A673 (cell line): ENCODE data around the gene ZFYVE1. TPM values are rescaled to one million over a fixed set of nuclear protein-coding genes. Genes with fewer than 3 reads are reported as not detected.

Source experiments
- BruUV-seq: library from RNA; stranded (reverse); fragments of 400-500 nt; replicated peaks from 2 replicates; lab custom pipeline; 2021; lab: Mats Ljungman, UMichigan
- CTCF ChIA-PET: fragments of 300-600 bp; sonication (Branson Sonifier 250); formaldehyde crosslinking; loops from one replicate; lab custom pipeline; 2022; ENCODE audit warnings: antibody characterized with exemption; lab: Charles Lee
- POLR2A ChIA-PET: fragments of 300-600 bp; sonication (Branson Sonifier 250); formaldehyde crosslinking; loops from one replicate; lab custom pipeline; 2022; ENCODE audit warnings: antibody characterized with exemption; ENCODE audit not compliant: low non-redundant PET; lab: Charles Lee
- DNase-seq: peaks from one replicate; pipeline ENCODE4 v3.0.0-alpha.2; 2015; ENCODE audit warnings: low spot score
- H3K27ac ChIP-seq: fragments of 200-600 bp; sonication (generic); 2 replicates; pipeline ENCODE4 v1.5.1; 2016; ENCODE audit warnings: mixed run types, low read depth, mild to moderate bottlenecking, mixed read lengths, antibody characterized with exemption, low read length; ENCODE audit not compliant: poor library complexity, severe bottlenecking
- H3K27me3 ChIP-seq: fragments of 200-600 bp; sonication (generic); replicated peaks from 2 replicates; pipeline ENCODE4 v1.6.1; 2017; ENCODE audit warnings: mixed run types, low read depth, mild to moderate bottlenecking, mixed read lengths, antibody characterized with exemption, low read length; ENCODE audit not compliant: insufficient read depth, poor library complexity
- H3K36me3 ChIP-seq: fragments of 200-600 bp; sonication (generic); 2 replicates; pipeline ENCODE4 v1.6.1; 2016; ENCODE audit warnings: mixed run types, mild to moderate bottlenecking, mixed read lengths, antibody characterized with exemption, low read length; ENCODE audit not compliant: insufficient read depth, poor library complexity, severe bottlenecking
- H3K4me1 ChIP-seq: fragments of 200-600 bp; sonication (generic); 2 replicates; pipeline ENCODE4 v1.6.1; 2017; ENCODE audit warnings: mixed run types, mild to moderate bottlenecking, mixed read lengths, antibody characterized with exemption, low read length; ENCODE audit not compliant: insufficient read depth, poor library complexity, severe bottlenecking
- H3K4me3 ChIP-seq: fragments of 200-600 bp; sonication (generic); 2 replicates; pipeline ENCODE4 v1.5.1; 2016; ENCODE audit warnings: low read depth, mixed run types, mild to moderate bottlenecking, mixed read lengths, low read length; ENCODE audit not compliant: poor library complexity, severe bottlenecking
- H3K9me3 ChIP-seq: fragments of 200-600 bp; sonication (generic); 2 replicates; pipeline ENCODE4 v1.6.1; 2016; ENCODE audit warnings: mixed run types, low read depth, mild to moderate bottlenecking, mixed read lengths, antibody characterized with exemption, low read length; ENCODE audit not compliant: poor library complexity, severe bottlenecking
- CTCF ChIP-seq: fragments of 300-800, 200-600 bp; sonication (generic); conservative IDR thresholded peaks from 2 replicates; pipeline ENCODE4 v1.5.1; 2017; ENCODE audit warnings: low read depth, mild to moderate bottlenecking, antibody characterized with exemption, low read length, moderate library complexity, mixed read lengths
- EZH2 ChIP-seq: fragments of 200-600 bp; sonication (generic); IDR thresholded peaks from 2 replicates; pipeline ENCODE4 v1.6.1; 2017; ENCODE audit warnings: borderline replicate concordance, low read depth, mild to moderate bottlenecking, mixed read lengths, antibody characterized with exemption, low read length; ENCODE audit not compliant: poor library complexity, severe bottlenecking
- intact Hi-C: fragments of 100-400 bp; cut with micrococcal nuclease; formaldehyde crosslinking; loops from one replicate; pipeline ENCODE4 v1.10.0; 2022; ENCODE audit not compliant: unreplicated experiment
- total RNA-seq: library from RNA; stranded (reverse); gene quantifications from 2 replicates; pipeline ENCODE4 v1.2.3, GENCODE V29; 2021

Gene ZFYVE1
- total RNA-seq, 1 experiment from 2014 or later, result 7.8 TPM

- POLR2A ChIA-PET, result interaction anchor here (0.5 to 0.6 kb wide), 3 partner anchors 22 to 151 kb away, joined by 3 to 6 read pairs (median 4); no protein-coding TSS in a partner anchor
- Histone ChIP-seq H3K9me3 (no peaks in the 10 kb centered on the region), H3K27me3 (no peaks in the 10 kb centered on the region), H3K27ac (peak overlapping the region; percentile 93), H3K36me3 (peaks cover 23% of the 10 kb centered on the region), H3K4me1 (peaks cover 9% of the 10 kb centered on the region), H3K4me3 (peak overlapping the region; percentile 65)
- DNase-seq, result peak; percentile 38
- CTCF ChIA-PET, result interaction anchor here (0.6 kb wide), 1 partner anchor 556 kb away, joined by 5 read pairs; no protein-coding TSS in a partner anchor
- intact Hi-C loops, result loop anchor here (2.0 kb wide), 1 partner anchor 30 kb away; no protein-coding TSS in a partner anchor
- TF ChIP-seq CTCF (no peak), EZH2 (no peak)
- TSS peak; percentile 48 for BruUV-seq
Measured at GRCh38 chr14:73058922-73059673, 32.2 kb upstream of the ZFYVE1 start.

GRCh38 chr14:73058224-73058921 lies 31.5 kb upstream of the ZFYVE1 start, which contains the start of gene RBM25:
Gene RBM25 (plus strand): TSS chr14:73058534. CDS start chr14:73071642, 13,108 bp downstream.
- ChIA-PET POLR2A (interaction anchor here (0.5 kb wide), 1 partner anchor 22 kb away, joined by 3 read pairs; no protein-coding TSS in a partner anchor), CTCF (interaction anchor here (0.6 kb wide), 1 partner anchor 557 kb away, joined by 5 read pairs; no protein-coding TSS in a partner anchor)
- DNase-seq, result peak; percentile 99
- Histone ChIP-seq H3K27ac (peak within 1 kb of the TSS; percentile 93), H3K36me3 (peaks cover 15% of the 10 kb centered on the region), H3K4me1 (peaks cover 9% of the 10 kb centered on the region), H3K4me3 (peak within 1 kb of the TSS; percentile 65), H3K9me3 (no peaks in the 10 kb centered on the region), H3K27me3 (no peaks in the 10 kb centered on the region)
- BruUV-seq, result no TSS peak
- intact Hi-C loops, result loop anchor here (2.0 kb wide), 1 partner anchor 30 kb away; no protein-coding TSS in a partner anchor
- TF ChIP-seq EZH2 (no peak), CTCF (peak; percentile 27; the same call in 1 of the 2 replicates)

GRCh38 chr14:73057944-73058223 lies 31.0 kb upstream of the ZFYVE1 start:
- ChIA-PET CTCF (no interaction called here), POLR2A (no interaction called here)
- Histone ChIP-seq H3K27me3 (no peaks in the 10 kb centered on the region), H3K4me3 (peak overlapping the region; percentile 65), H3K27ac (peak overlapping the region; percentile 93), H3K9me3 (no peaks in the 10 kb centered on the region), H3K4me1 (peaks cover 9% of the 10 kb centered on the region), H3K36me3 (peaks cover 14% of the 10 kb centered on the region)
- TF ChIP-seq EZH2, result no peak
- TF ChIP-seq CTCF, result no peak
- no peak for DNase-seq
- intact Hi-C loops, result loop anchor here (2.0 kb wide), 1 partner anchor 29 kb away; no protein-coding TSS in a partner anchor
- BruUV-seq, result TSS peak; percentile 100
